NCI-H1092 (cell line): ENCODE data around the gene CUBN.
"Not testable (repeated sequence)": the region's sequence is repeated elsewhere in the genome, so short reads cannot be mapped to it uniquely, and the experiment has no call there.

Source experiments
- DNase-seq: peaks from one replicate; lab custom pipeline; 2025; lab: John Stamatoyannopoulos, UW

The CUBN gene

GRCh38 chr10:17013131-17013983 is 116.3 kb downstream of the CUBN start:
- DNase-seq: not testable (repeated sequence)

- not testable (repeated sequence) for DNase-seq
These were observed 116.9 kb downstream of the CUBN start for GRCh38 chr10:17012731-17013130.

GRCh38 chr10:17010363-17011145 is 119.1 kb downstream of the CUBN start:
- DNase-seq: no peak

GRCh38 chr10:17009212-17009700 is 120.4 kb downstream of the CUBN start:
- DNase-seq: no peak

GRCh38 chr10:17007418-17007770 is 122.2 kb downstream of the CUBN start:
- DNase-seq: no peak

- DNase-seq: no peak
These were observed 122.8 kb downstream of the CUBN start for GRCh38 chr10:17006631-17007417.

- DNase-seq: no peak
These were observed 123.7 kb downstream of the CUBN start for GRCh38 chr10:17005621-17006566.

- no peak for DNase-seq
These were observed 124.7 kb downstream of the CUBN start for GRCh38 chr10:17004801-17005380.

- no peak for DNase-seq
These were observed 125.8 kb downstream of the CUBN start for GRCh38 chr10:17003651-17004286.

- DNase-seq: no peak
These were observed 126.5 kb downstream of the CUBN start for GRCh38 chr10:17003151-17003550.

- DNase-seq: no peak
These were observed 127.5 kb downstream of the CUBN start for GRCh38 chr10:17001961-17002749.

- DNase-seq: no peak
These were observed 128.3 kb downstream of the CUBN start for GRCh38 chr10:17001297-17001744.

- DNase-seq: no peak
These were observed 129.8 kb downstream of the CUBN start for GRCh38 chr10:16999665-17000451.

GRCh38 chr10:16996530-16996964 is 133.1 kb downstream of the CUBN start:
- no peak for DNase-seq

- DNase-seq: no peak
These were observed 133.6 kb downstream of the CUBN start for GRCh38 chr10:16995867-16996529.

GRCh38 chr10:16993186-16993585 is 136.4 kb downstream of the CUBN start:
- no peak for DNase-seq

GRCh38 chr10:16992611-16993119 is 136.9 kb downstream of the CUBN start:
- DNase-seq: no peak

GRCh38 chr10:16991011-16991410 is 138.6 kb downstream of the CUBN start:
- no peak for DNase-seq
